GM21619 (cell line): ENCODE measurements around the gene DOK7.

Experiments used
- ATAC-seq: cut with Tn5 transposase; IDR thresholded peaks from one replicate; pipeline ENCODE4 v1.9.1; 2021; ENCODE audit not compliant: unreplicated experiment

The DOK7 gene

GRCh38 chr4:3427134-3427476 lies 36.0 kb upstream of the DOK7 start:
- ATAC-seq = no peak

- no peak for ATAC-seq
Observed at GRCh38 chr4:3427706-3428446, 35.2 kb upstream of the DOK7 start.

DNA sequence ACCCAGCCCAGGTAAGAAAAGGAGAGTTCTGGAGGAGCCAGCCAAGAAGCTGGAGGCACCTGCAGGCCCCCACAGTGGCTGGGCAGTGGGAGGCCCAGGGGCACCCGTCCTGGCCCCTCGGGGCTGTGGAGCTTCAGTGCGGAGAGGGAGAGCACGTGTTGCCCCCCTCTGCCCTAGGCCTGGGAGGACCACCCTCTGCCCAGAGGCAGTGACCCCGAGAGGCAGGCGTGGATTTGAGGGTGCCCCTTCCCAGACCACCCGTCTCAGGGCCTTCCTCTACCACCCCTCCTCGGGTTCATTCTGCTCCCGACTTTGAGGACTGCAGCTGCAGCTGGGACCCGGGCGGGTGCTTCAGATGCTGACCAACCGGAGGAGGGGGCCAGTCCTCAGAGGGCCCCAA lies 33.5 kb upstream of the DOK7 start:
- ATAC-seq = no peak

DNA sequence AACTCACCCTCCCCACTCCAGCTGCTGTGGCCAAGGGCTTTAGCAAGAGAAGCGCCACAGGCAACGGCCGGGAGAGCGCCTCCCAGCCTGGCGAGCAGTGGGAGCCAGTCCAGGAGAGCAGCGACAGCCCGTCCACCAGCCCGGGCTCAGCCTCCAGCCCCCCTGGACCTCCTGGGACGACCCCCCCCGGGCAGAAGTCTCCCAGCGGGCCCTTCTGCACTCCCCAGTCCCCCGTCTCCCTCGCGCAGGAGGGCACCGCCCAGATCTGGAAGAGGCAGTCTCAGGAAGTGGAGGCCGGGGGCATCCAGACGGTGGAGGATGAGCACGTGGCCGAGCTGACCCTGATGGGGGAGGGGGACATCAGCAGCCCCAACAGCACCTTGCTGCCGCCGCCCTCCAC lies 32.6 kb upstream of the DOK7 start:
- ATAC-seq = no peak

- no peak for ATAC-seq
Observed at GRCh38 chr4:3431446-3431993, 31.6 kb upstream of the DOK7 start.

- no peak for ATAC-seq
Observed at GRCh38 chr4:3432381-3432790, 30.7 kb upstream of the DOK7 start.

DNA sequence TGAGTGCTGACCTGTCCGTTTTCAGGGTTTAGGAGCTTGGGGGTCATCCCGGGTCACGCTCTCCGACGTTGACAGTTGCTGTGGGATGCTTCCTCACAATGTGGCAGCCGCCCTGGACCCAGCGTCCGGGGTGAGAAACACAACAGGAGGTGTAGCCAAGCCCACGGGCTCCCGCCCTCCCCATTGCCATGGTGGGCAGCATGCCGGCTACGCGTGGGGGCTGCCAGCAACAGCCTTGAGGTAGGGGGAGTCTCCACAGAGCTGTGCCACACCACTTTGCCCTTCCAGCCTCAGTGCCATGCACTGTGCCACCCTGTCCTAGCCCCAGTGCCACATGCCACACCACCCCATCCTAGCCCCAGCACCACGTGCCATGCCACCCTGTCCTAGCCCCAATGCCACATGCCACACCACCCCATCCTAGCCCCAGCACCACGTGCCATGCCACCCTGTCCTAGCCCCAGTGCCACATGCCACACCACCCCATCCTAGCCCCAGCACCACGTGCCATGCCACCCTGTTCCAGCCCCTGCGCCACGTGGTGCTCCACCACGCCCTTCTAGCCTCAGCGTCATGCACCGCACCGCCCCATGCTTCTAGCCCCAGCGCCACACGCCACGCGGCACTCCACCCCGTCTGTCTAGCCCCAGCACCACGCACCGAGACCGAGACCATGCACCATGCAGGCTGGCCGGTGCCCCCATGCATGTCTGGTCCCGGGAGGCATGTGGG lies 29.8 kb upstream of the DOK7 start:
- no peak for ATAC-seq

GRCh38 chr4:3434881-3435685 lies 28.0 kb upstream of the DOK7 start:
- no peak for ATAC-seq

- no peak for ATAC-seq
Observed at GRCh38 chr4:3435686-3435956, 27.5 kb upstream of the DOK7 start.

GRCh38 chr4:3436048-3436797 lies 26.9 kb upstream of the DOK7 start:
- no peak for ATAC-seq

DNA sequence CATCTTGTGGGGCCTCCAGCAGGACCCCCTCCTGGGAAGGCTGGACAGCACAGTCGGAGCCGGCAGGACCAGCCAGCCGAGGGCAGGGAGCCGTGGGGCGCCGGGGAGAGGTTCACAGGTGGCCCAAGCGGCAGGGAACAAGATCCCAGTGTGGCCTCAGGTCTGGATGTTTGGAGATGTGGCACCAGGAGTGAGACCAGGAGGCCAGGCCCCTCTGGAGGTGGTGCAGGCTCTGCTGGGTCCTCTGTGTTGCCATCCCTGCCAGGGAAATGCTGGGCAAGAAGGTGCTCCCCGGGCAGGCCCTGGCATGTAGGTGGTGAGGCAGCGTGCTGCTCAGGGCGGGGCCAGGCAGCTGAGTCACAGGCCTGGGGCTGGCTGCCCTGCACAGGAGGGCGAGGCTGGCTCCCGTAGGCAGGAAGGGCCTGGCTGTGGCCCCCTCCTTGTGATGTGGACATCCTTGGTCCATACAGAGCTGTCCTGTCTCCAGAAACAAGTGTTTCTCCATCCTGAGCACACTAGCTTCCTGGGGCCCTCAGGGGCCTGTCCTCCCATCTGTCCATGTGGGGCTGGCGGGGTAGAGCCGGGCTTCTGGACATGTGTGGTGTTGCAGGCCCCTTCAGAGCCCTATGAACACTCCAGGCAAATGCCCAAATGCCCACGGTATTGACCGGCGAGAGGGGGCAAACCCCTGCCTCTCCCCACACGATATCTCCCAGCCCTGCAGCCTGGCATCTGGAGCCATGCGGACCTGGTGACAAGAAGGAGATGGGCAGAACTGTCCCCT lies 26.1 kb upstream of the DOK7 start:
- ATAC-seq = no peak

DNA sequence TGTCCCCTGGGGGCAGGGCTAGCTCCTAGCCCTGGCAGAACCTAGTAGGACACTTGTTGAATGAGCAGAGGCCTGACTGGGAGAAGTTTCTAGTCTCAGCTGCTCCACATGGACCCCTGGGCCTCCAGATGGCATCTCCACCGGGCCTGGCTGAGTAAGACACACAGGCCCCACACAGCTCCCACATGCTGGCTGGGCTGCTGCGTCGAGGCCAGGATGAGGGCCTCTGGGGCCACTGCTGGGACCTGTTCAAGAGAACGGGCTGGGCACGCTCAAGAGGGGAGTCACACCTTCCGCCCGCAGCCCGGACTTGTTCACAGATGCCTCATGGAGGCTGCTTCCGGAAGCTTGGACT lies 25.5 kb upstream of the DOK7 start:
- ATAC-seq = no peak

GRCh38 chr4:3437998-3438846 lies 24.9 kb upstream of the DOK7 start:
- ATAC-seq = no peak

GRCh38 chr4:3438847-3439180 lies 24.3 kb upstream of the DOK7 start:
- no peak for ATAC-seq

DNA sequence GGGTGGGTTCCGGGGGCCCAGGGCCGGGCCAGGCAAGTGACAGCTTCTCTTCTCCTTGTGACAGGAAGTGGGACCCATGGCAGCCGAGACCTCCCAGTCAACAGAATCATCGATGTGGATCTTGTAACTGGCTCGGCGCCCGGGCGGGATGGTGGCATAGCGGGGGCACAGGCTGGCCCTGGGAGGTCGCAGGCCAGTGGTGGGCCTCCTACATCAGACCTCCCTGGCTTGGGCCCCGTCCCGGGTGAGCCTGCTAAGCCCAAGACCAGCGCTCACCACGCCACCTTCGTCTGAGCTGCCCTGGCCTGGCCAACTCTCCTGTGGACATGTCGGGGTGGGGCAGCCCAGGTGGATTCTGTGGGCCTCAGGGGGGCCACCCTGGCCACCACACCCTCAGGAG lies 23.7 kb upstream of the DOK7 start:
- ATAC-seq = no peak

DNA sequence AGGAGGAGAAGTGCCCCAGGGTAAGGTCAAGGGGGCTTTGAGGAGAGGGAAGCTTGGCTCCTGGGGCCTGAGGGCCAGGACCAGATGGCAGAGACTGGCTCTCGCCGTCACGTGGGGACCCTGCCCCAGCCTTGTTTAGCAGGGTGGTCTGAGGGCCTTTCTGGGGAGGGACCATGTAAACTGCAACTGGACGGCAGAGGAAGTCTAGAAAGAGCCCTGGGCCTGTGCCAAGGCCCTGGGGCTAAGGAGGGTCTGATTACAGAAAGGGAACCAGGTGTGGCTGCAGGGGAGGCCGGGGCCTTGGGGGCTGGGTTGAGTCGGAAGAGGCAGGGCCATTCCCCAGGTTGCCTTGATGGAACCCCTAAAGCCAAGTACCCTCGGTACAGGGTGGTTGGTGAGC lies 23.1 kb upstream of the DOK7 start:
- ATAC-seq = no peak

DNA sequence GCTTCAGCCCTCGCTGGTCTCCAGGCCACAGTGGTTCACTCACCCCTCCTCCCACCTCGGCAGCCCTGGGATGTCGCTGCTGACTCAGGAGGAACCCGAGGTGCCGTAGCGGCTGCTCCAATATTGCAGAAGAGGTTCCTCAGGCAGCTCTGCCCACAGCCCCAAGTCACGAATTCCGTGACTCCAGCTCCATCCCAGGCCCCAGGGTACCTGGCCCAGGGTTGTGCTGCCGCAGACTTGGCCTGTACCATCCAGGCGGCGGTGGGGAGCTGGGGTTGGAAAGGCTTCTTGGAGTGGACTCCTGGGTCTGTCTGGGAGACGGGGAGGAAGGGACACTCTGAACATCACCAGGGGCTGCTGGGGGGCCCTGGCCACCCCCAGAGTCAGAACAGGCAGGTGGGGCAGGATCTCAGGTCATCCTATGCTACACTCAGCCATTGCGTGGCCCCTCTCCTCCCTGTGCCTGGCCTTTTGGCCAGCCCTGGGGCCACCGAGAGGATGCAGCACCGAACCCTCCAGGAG lies 22.1 kb upstream of the DOK7 start:
- ATAC-seq = no peak

DNA sequence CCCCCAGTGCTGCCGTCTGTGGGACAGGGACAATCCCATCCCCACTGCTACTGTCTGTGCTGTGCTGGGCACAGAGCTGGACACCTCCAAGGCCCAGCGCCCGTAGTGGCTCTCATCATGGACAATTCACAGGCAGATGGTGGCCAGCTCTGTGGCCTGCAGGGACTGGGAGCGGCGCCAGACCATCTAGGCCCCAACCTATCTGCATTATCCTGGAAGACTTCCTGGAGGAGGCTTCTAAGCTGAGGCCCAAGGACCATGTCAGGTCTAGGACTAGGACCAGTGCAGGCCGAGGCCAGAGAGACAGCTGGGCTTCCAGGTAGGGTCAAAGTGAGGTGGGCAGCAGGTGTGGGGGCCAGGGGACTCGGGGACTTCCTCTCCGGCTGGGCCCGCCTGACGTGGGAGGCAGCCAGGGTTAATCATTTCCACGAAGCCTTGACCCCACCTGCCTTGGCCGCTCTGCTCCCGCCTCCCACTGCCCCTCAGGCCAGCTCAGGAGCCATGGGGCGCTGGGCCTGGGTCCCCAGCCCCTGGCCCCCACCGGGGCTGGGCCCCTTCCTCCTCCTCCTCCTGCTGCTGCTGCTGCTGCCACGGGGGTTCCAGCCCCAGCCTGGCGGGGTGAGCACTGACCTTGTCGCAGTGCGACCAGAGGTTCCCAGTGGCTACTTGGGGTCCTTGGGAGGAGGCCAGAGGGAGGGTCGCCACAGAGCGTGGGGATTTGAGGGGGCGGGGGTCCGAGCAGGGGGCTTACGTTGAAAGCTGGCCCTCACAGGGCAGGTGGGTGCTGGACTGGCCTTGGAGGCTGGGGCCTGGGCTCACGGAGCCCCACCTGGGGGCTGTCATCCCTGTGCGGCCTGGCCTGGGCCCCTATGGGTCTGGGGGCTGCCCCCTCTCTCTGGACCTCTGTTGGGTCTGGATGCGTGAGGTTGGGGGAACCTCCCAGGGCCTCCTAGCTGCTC lies 21.3 kb upstream of the DOK7 start, which contains the start of gene HGFAC:
TSS of gene HGFAC (plus strand) at position 468 of the 959 bp plus-strand sequence. CDS start at position 502, 34 bp downstream.
- ATAC-seq = no peak
